IPS-NIHi7 (cell line): ENCODE results near the gene PACRG.

Source experiments
- DNase-seq: peaks from one replicate; pipeline ENCODE4 v3.0.0; 2012; ENCODE audit warnings: mixed read lengths; ENCODE audit errors: extremely low spot score

The PACRG gene

GRCh38 chr6:163085426-163085825 is 357.7 kb downstream of the PACRG start:
- peak; percentile 35 for DNase-seq

- no peak for DNase-seq
Measured at GRCh38 chr6:163085861-163086623, 358.3 kb downstream of the PACRG start.

GRCh38 chr6:163086624-163086920 is 358.8 kb downstream of the PACRG start:
- DNase-seq = no peak

- no peak for DNase-seq
Measured at GRCh38 chr6:163087981-163088380, 360.2 kb downstream of the PACRG start.

GRCh38 chr6:163092876-163093275 is 365.1 kb downstream of the PACRG start:
- no peak for DNase-seq

- DNase-seq = no peak
Measured at GRCh38 chr6:163094881-163095280, 367.1 kb downstream of the PACRG start.

- DNase-seq = no peak
Measured at GRCh38 chr6:163095401-163095800, 367.6 kb downstream of the PACRG start.

GRCh38 chr6:163098827-163099479 is 371.2 kb downstream of the PACRG start:
- DNase-seq = no peak

- peak; percentile 53 for DNase-seq
Measured at GRCh38 chr6:163099621-163100171, 371.9 kb downstream of the PACRG start.

GRCh38 chr6:163100259-163100658 is 372.5 kb downstream of the PACRG start:
- DNase-seq = no peak

GRCh38 chr6:163113358-163113962 is 385.7 kb downstream of the PACRG start:
- DNase-seq = no peak

- DNase-seq = no peak
Measured at GRCh38 chr6:163118941-163119340, 391.2 kb downstream of the PACRG start.

GRCh38 chr6:163120223-163120622 is 392.4 kb downstream of the PACRG start:
- no peak for DNase-seq

GRCh38 chr6:163121270-163121669 is 393.5 kb downstream of the PACRG start:
- no peak for DNase-seq

- no peak for DNase-seq
Measured at GRCh38 chr6:163122365-163122764, 394.6 kb downstream of the PACRG start.

- peak; percentile 41 for DNase-seq
Measured at GRCh38 chr6:163123098-163123497, 395.3 kb downstream of the PACRG start.

GRCh38 chr6:163126741-163127140 is 399.0 kb downstream of the PACRG start:
- no peak for DNase-seq

- no peak for DNase-seq
Measured at GRCh38 chr6:163127587-163127986, 399.8 kb downstream of the PACRG start.

- no peak for DNase-seq
Measured at GRCh38 chr6:163128324-163128723, 400.6 kb downstream of the PACRG start.

- no peak for DNase-seq
Measured at GRCh38 chr6:163132050-163132750, 404.4 kb downstream of the PACRG start.

- DNase-seq = no peak
Measured at GRCh38 chr6:163133017-163133416, 405.2 kb downstream of the PACRG start.

- DNase-seq = no peak
Measured at GRCh38 chr6:163133691-163134090, 405.9 kb downstream of the PACRG start.
